GM21447 (cell line): ENCODE data around the gene GNG7.

Experiments used
- ATAC-seq: cut with Tn5 transposase; IDR thresholded peaks from one replicate; pipeline ENCODE4 v1.9.1; 2021; ENCODE audit not compliant: unreplicated experiment

Gene GNG7

GRCh38 chr19:2702170-2703076, at the start of gene GNG7:
TSS of gene GNG7 (minus strand) at chr19:2702694. CDS start at chr19:2520688, 182,006 bp downstream.
- ATAC-seq: no peak

GRCh38 chr19:2751438-2751830, 48.9 kb upstream of the GNG7 start:
- ATAC-seq: no peak

DNA sequence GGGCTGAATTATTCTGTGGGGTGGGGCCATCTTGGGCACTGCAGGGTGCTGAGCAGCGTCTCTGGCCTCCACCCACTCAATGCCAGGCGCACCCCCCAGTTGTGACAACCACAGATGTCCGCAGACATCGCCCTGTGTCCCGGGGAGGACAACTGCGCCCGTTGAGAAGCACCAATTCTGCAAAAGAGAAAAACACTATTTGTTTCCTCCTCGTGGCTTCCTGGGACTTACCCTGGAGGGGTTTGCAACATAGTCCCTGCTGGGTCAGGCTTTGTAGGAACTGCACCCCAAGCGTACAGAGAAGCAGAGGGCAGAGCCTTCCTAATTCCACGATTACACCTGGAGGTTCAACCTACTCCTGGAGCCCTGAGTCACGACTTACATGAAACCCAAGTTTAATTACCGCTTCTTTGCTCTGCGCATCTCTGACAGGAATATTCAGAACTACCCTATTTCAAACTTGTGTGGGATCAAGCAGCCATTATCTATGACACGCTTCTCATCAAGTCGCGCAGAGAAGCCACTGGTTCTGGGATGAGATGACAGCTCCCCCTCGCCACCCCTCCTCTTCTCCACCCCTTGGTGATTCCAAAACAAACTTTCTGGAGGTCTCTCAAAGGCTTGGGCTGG, 48.4 kb upstream of the GNG7 start:
- ATAC-seq: no peak

DNA sequence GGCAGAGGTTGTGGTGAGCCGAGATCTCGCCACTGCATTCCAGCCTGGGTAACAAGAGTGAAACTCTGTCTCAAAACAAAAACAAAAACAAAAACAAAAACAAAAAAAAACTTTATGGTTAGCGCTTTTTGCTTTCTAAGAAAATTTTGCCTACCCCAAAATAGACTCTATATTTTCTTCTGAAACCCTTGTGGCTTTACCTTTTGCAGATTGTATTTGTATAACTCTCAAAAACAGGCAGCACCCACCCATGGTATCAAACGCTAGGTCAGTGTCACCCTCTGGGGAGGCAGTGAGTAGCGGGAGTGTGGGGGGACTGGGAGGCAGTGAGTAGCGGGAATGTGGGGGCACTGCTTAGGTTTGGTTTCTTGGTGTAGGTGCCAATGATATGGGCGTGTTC, 44.9 kb upstream of the GNG7 start:
- ATAC-seq: no peak

DNA sequence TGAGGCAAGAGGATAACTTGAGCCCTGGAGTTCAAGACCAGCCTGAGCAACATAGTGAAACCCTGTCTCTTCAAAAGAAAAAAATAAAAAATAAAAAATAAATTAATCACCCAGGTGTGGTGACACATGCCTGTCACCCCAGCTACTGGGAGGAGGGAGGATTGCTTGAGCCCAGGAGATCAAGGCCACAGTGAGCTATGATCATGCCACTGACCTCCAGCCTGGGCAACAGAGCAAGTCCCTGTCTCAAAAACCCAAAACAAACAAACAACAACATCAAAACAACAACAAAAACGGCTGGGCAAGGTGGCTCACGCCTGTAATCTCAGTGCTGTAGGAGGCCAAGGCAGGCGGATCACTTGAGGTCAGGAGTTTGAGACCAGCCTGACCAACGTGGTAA, 41.6 kb upstream of the GNG7 start:
- no peak for ATAC-seq

DNA sequence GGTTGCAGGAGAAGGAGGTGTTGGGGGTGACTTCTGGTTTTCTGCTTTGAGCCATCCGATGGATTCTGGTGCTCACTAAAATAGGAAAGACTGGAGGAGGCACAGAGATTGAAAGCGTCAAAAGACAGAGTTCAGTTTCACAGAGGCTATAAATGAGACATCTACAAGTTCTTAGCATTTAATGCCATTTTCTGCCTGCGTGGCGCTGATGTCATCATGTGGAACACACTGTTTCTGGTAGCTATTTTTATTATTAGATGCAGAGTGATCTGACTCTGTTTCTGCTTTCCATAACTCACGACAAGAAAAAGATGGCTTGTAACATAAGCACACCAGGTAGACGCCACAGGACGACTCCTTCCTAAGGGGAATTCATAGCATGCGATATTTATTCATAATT, 40.6 kb upstream of the GNG7 start:
- no peak for ATAC-seq

- ATAC-seq: no peak
Observed at GRCh38 chr19:2740314-2740656, 37.8 kb upstream of the GNG7 start.

GRCh38 chr19:2739602-2740313, 37.3 kb upstream of the GNG7 start, which contains the start of gene SLC39A3:
TSS of gene SLC39A3 (minus strand) at chr19:2740017. CDS start at chr19:2737257, 2,760 bp downstream.
- peak; percentile 90 for ATAC-seq

DNA sequence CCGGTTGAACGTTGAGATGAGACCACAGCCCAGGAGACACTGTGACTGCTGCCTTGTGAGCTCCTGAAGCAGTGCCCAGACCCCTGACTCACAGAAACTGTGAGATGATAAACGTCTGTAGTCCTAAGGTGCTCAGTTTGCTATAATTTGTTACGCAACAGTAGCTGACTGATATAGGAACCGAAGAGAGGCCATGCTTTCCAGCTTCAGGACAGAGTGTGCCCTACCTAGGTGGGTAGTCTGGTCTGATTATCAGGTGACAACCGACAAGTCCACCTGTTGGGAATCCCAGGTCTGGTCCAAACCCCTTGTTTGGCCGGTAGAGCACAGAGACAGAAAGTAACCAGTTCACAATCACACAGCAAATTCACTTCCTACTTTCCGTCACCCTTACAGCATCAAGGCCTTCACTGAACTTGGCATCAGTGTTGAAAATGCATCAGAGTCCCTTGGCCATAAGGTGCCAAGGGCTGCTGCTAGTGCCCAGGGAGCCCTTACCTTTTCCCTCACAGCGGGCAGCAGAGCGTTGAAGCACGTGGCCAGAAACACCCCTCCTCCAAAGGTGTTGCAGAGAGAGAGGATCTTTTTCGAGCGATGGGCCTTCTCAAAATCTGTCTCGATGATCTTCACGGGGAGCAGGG, 34.2 kb upstream of the GNG7 start:
- ATAC-seq: no peak

DNA sequence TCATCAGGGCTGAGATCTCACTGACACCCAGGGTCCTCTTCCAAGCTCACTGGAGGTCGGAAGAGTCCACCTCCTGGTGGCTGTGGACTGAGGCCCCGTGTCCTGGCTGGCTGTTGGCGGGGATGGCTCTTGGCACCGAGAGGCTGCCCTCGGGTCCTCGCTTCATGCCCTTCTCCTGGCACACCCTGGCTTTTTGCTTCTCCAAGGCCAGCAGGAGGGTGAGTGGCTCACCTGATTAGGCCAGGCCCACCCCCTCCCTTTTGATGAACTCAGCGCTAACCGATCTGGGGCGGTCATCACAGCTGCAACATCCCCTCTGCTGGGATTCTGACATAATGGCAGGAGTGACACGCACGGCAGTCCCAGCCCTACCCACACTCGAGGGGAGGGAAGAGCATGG, 32.9 kb upstream of the GNG7 start:
- no peak for ATAC-seq

- no peak for ATAC-seq
Observed at GRCh38 chr19:2734589-2735288, 32.2 kb upstream of the GNG7 start.

GRCh38 chr19:2733930-2734588, 31.6 kb upstream of the GNG7 start:
- no peak for ATAC-seq

DNA sequence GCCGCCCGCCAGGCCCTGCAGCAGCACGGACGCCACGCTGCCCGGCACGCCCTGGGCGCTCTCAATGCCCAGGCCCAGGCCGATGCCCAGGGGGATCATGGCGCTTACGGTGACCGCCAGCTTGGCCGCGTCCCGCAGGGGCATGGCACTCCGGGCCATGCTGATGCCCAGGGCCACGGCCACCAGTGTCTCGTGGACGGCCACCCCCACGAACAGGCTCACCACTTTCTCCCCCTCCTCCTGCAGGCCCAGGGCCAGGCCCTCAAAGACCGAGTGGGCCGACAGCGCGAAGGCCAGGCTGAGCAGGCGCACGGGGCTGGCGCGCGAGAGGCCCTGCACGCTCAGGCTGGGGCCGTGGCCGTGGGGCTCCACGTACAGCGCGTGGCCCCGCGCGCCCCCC, 30.4 kb upstream of the GNG7 start:
- ATAC-seq: no peak

DNA sequence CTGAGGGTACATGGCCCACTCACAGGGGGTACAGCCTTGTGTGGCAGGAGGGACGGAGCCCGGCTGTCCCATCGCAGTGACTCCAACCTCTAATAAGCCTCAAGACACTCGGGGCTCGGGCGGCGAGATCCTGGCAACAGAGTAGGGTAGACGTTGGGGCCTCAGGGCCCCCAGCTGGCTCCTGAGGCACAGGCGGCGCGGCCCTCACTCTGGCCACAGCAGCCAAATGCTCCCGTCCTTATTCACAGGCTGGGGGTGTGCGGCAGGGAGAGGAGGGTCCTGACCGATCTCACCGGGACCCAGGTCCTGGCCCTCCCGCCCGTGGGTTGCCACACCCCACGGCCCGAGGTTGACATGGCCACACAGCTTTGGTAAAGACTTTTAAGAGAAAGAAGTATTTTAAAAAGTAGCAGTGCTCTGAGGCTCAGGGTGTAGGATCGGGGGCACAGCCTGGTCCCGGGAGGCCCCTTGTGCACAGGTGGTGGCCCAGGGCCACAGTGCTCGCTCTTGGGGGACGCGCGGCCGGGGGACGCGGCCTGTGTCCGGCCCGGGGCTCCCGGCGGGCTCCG, 29.7 kb upstream of the GNG7 start:
- no peak for ATAC-seq

DNA sequence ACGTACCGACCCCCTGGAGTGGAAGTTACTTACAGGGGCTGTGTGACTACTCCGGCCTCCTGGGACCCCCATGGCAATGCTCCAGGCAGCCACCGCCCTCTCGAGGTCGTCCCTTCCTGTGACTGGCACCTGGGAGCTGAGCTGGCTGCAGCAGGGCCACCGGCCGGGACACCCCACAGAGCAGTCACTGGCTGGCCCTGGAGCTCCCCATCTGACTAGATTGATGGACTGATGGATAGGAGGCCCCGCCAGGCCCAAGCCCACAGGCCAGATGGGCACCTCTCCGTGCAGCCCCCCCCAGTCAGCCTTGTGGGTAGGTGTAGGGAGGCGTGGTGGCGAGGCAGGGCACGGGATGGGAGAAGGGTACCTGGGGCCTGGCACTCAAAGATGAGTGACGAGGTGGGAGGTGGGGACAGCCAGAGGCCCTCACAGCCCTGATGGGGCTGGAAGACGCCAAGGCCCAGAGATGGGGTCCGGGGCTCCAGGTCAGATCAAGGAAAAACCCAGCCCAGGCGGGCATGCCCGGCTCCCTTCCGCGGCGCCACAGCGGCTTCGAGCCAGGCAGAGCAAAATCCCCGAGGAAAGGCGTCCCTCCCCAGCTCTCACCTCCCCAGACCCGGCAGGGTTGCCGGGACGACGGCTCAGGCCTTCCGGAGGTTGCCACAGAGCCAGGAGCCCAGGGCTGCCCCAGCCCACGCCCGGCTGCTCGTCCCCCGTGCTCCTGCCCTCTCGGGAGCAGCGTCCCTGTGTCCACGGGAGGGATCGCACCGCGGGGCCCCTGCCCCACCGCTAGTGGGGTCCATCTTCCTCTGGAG, 28.9 kb upstream of the GNG7 start:
- ATAC-seq: no peak

DNA sequence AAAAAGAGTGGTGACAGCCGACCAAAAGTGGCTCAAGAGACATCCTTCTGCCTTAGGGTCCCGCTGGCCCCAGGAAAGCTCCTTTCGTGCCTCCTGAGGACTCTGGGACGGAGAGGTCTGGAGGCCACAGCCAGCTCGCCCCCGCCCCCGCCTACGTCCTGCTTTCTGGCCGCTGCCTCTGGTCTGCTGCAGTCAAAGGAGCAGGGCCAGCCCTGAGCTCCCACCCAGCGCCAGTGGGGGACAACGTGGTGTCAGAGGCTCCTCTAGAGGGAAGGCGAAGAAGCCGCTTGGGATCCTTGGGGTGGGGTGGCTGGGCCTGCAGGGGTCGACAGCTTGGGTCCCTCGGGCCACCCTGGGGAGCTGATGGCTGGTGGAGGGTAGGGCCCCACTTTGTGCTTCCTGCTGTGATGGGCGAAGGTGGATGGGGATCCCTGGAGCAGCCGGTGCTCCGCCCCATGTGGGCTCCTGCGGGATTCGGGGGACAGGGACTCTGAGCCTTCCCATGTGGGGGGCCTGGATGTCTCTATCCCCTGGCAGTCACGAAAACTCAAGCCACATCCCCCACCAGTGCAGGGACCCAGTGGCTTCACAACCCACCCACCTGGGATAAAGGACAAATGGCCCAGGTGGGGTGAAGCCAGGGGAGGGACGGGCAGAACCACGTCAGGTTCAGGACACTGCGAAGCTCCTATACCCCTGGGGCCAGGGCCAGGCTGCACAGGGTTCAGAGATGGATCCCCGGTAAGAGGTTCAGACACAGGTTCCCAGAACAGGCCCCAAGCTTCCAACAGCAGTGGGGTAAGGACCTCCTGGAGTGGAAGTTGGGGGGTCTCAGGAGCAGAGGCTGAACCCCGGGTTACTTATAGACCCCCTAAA, 27.7 kb upstream of the GNG7 start:
- ATAC-seq: no peak

GRCh38 chr19:2728783-2729387, 26.4 kb upstream of the GNG7 start:
- ATAC-seq: no peak

DNA sequence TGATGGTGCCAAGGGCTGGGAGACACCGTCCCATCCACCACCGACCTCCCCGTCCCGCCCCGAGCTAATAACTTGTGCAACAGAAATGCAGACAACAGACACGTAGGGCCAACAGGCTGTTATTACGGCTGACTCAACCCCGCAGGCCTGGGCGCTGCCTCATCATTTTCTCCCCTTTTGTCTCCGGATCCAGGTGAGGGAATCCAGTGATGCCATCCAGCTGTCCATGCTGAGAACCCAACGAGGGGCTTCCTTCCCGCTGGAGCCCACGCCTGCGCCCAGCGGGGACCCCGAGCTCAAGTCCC, 25.1 kb upstream of the GNG7 start:
- ATAC-seq: no peak
